Fibroblast of skin of scalp (primary cell): ENCODE measurements around the gene RPS29.

Source experiments
- DNase-seq: peaks from one replicate; pipeline ENCODE4 v3.0.0-alpha.2; 2013

Gene RPS29

GRCh38 chr14:49598189-49598484 is 12.0 kb upstream of the RPS29 start:
- no peak for DNase-seq

GRCh38 chr14:49594347-49595091 is 8.3 kb upstream of the RPS29 start:
- DNase-seq, result no peak

- peak; percentile 76 for DNase-seq
Measured at GRCh38 chr14:49593016-49593415, 6.8 kb upstream of the RPS29 start.

- DNase-seq, result no peak
Measured at GRCh38 chr14:49589387-49589786, 3.2 kb upstream of the RPS29 start.

- peak; percentile 84 for DNase-seq
Measured at GRCh38 chr14:49586673-49587460, 687 bp upstream of the RPS29 start.

DNA sequence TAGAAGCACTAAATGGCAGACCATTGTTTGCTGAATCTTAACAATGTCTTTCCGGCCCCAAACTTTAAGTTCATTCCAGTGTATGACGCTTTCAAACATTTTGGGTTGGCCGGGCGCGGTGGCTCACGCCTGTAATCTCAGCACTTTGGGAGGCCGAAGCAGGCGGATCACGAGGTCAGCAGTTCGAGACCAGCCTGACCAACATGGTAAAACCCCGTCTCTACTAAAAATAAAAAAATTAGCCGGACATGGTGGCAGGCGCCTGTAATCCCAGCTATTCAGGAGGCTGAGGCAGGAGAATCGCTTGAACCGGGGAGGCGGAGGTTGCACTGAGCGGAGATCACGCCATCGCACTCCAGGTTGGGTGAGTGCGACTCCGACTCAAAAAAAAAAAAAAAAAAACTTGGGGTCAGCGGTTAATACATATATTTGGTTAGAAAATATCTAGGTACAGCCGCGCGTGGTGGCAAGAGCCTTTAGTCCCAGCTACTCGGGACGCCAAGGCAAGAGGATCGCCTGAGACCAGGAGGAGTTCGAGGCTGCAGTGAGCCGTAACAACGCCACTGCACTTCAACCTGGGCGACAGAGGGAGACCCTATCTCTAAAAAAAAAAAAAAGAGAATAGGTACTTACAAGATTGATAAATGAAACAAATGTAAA is 1.1 kb downstream of the RPS29 start:
- DNase-seq, result peak; percentile 24

GRCh38 chr14:49584058-49584457 is 2.1 kb downstream of the RPS29 start:
- no peak for DNase-seq

DNA sequence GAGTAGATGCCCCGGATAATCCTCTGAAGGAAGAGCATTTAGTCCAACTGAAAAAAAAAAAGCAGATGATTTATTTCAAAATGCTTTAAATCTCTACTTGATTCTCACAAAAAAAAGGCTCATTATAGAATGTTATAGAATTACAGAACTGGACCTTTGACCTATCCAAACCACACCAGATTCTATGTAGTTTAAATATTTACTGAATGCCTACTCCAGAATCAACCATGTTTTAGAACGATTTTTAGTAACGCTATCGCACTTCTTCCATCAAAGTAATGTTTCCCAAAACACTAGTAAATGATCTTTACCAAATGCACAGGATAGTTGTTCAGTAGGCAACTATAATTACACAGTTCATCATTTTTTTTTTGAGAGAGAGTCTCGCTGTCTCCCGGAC is 2.6 kb downstream of the RPS29 start:
- no peak for DNase-seq

GRCh38 chr14:49582113-49582977 is 3.8 kb downstream of the RPS29 start:
- no peak for DNase-seq

- no peak for DNase-seq
Measured at GRCh38 chr14:49581209-49582112, 4.7 kb downstream of the RPS29 start.

- DNase-seq, result no peak
Measured at GRCh38 chr14:49579841-49580240, 6.3 kb downstream of the RPS29 start.

DNA sequence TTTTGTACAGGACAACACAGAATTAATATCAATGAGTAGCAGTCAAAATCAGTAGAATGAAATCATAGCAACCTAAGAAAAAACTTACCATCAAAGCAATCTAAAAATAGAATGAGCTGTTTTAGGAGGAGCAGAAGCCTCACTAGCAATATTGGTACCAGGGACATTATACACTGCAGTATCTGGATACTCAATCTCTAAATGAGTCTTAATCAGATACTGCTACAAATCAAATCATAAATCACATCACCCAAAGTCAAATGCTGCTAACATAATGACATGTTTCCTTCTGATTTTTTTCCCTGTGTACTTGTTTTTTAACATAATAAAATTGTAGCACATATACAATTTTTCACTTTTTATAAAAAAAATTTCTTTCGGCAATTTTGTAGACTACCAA is 8.0 kb downstream of the RPS29 start:
- no peak for DNase-seq

DNA sequence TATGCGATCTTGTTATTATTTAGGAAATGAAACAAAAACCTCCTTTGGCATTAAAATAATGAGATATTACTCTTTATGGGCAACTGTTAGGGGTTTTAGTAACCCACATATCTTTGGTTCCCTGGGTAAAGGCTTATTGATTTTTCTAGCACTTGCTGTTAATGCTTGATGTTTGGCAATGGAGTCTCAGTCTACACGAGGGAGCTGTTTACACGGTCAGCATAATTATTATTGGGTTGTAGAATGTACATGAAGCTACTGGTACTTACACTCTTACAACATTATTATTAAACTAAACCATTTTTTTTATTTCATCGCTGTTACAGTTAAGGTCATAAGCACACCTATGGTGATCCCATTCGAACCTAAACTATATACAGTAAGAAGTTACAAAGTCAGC is 12.1 kb downstream of the RPS29 start:
- no peak for DNase-seq

- DNase-seq, result no peak
Measured at GRCh38 chr14:49569281-49569680, 16.9 kb downstream of the RPS29 start.

DNA sequence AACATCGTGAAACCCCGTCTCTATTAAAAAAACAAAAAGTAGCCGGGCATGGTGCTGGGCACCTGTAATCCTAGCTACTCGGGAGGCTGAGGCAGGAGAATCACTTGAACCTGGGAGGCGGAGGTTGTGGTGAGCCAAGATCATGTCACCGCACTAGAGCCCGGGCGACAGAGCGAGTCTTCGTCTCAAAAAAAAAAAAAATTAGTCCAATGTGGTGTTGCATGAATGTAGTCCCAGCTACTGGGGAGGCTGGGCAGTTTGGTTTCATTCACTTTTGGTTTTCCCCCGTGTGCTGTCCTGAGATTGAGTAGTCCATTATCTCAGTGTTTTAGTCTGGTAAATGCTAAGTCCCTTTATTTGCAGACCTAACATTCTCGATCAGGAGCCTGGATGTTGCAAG is 19.5 kb downstream of the RPS29 start:
- no peak for DNase-seq

- DNase-seq, result no peak
Measured at GRCh38 chr14:49559979-49560768, 26.0 kb downstream of the RPS29 start.

- no peak for DNase-seq
Measured at GRCh38 chr14:49553892-49554291, 32.3 kb downstream of the RPS29 start.

GRCh38 chr14:49553106-49553505 is 33.1 kb downstream of the RPS29 start:
- no peak for DNase-seq

GRCh38 chr14:49551569-49551968 is 34.6 kb downstream of the RPS29 start:
- no peak for DNase-seq

DNA sequence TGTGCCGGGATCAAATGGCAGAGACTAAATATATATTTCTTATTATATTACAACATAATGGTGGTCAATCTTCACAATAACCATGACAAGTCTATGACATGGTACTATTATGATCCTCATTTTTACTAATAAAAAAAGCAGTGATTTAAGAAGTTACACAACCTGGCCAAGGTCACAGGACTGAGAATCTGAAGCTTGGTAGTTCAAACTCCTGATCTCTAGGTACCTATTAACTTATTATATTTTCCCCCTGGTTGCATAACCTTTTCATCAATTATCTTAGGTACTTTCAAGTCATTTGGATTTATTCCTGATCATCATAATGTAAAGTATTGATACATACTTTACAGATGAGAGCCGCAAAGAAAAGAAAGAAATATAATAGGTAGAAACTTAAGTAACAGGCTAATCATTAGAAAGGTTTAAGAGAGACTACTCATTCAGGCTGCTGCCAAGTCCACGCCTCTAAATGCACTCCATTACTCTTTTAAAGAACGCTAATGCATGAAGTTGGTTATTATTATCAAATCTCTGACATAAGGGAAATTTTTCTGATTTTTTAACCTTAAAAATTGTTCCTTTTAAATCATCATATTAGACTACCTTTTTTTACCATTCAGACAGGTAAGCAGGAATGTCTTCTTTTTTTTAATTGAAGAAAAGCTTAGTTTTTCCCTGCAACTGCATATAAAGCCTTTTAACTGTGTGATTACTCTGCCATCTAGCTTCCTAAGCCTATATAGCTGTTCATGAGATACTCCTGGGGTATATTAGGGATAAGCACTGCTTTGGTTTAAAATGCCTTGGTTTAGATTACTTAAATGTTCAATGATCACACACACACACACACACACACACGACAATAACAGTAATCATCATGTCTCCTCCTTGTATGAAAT is 35.6 kb downstream of the RPS29 start:
- no peak for DNase-seq
